H1 (cell line): ENCODE data around the gene MYO16. TPM values are rescaled to one million over a fixed set of nuclear protein-coding genes. Genes with fewer than 3 reads are reported as not detected.

Experiments used
- CTCF ChIA-PET: fragments of 300-600 bp; sonication (Branson Sonifier 250); formaldehyde crosslinking; loops from one replicate; lab custom pipeline; 2021; ENCODE audit not compliant: partially characterized antibody; lab: Charles Lee
- POLR2A ChIA-PET: fragments of 300-600 bp; sonication (Branson Sonifier 250); formaldehyde crosslinking; loops from one replicate; lab custom pipeline; 2021; ENCODE audit warnings: inconsistent platforms; ENCODE audit not compliant: partially characterized antibody; lab: Charles Lee
- DNase-seq, 2 experiments: peaks; one replicate each; pipeline versions ENCODE4 v3.0.0 to v3.0.0-alpha.2; 2010 to 2022; ENCODE audit warnings: low spot score in 2 of 2, low read depth in 1 of 2, mixed read lengths in 1 of 2
- FAIRE-seq: peaks from 2 replicates; lab custom pipeline; 2011; peaks lifted over from hg19 to GRCh38; lab: Jason Lieb, UNC
- H2AFZ ChIP-seq: 2 replicates; pipeline ENCODE4 v1.8.1; 2012; ENCODE audit warnings: low read length, inconsistent platforms
- H2AK5ac ChIP-seq: 2 replicates; pipeline ENCODE4 v1.6.1; 2013; ENCODE audit warnings: low read depth, low read length
- H2BK120ac ChIP-seq: replicated peaks from 2 replicates; pipeline ENCODE3; 2013; ENCODE audit warnings: low read depth, low read length, inconsistent platforms
- H2BK12ac ChIP-seq: 2 replicates; pipeline ENCODE4 v1.6.1; 2013; ENCODE audit warnings: low read depth, low read length
- H2BK15ac ChIP-seq: 2 replicates; pipeline ENCODE4 v1.6.1; 2013; ENCODE audit warnings: low read length
- H2BK20ac ChIP-seq: 2 replicates; pipeline ENCODE4 v1.6.1; 2013; ENCODE audit warnings: low read length
- H2BK5ac ChIP-seq: 2 replicates; pipeline ENCODE4 v1.6.1; 2013; ENCODE audit warnings: low read depth, low read length
- H3K14ac ChIP-seq: 2 replicates; pipeline ENCODE4 v1.6.1; 2013; ENCODE audit warnings: inconsistent platforms; ENCODE audit not compliant: insufficient read length
- H3K18ac ChIP-seq: 2 replicates; pipeline ENCODE4 v1.6.1; 2013; ENCODE audit warnings: low read length; ENCODE audit errors: extremely low read depth
- H3K23ac ChIP-seq: 2 replicates; pipeline ENCODE4 v1.6.1; 2013; ENCODE audit warnings: inconsistent platforms; ENCODE audit not compliant: insufficient read length
- H3K23me2 ChIP-seq: 2 replicates; pipeline ENCODE4 v1.6.1; 2013; ENCODE audit warnings: low read depth, low read length
- H3K27ac ChIP-seq: 2 replicates; pipeline ENCODE4 v1.6.1; 2011; ENCODE audit warnings: low read depth, low read length, inconsistent platforms
- H3K27me3 ChIP-seq, 4 experiments: replicated peaks in 1 of 4; 1 replicate in 1 of 4; 2 replicates in 3 of 4; pipeline versions ENCODE4 v1.6.1 to v1.8.1; 2011 to 2013; ENCODE audit warnings: low read length in 3 of 4, mild to moderate bottlenecking in 3 of 4, inconsistent platforms in 2 of 4, mixed read lengths in 2 of 4, moderate library complexity in 1 of 4; ENCODE audit not compliant: control insufficient read depth in 3 of 4, insufficient read depth in 3 of 4; ENCODE audit errors: extremely low read depth in 1 of 4
- H3K36me3 ChIP-seq, 4 experiments: 2 replicates each; pipeline versions ENCODE4 v1.6.1 to v1.8.1; 2011 to 2013; ENCODE audit warnings: mild to moderate bottlenecking in 4 of 4, low read length in 3 of 4, moderate library complexity in 2 of 4, control low read depth in 1 of 4, inconsistent platforms in 1 of 4; ENCODE audit not compliant: insufficient read depth in 4 of 4, control insufficient read depth in 2 of 4
- H3K4ac ChIP-seq: replicated peaks from 2 replicates; pipeline ENCODE3; 2013; ENCODE audit warnings: low read length, low read depth, mixed read lengths, inconsistent platforms; ENCODE audit not compliant: insufficient read length
- H3K4me1 ChIP-seq, 4 experiments: replicated peaks in 1 of 4; 1 replicate in 1 of 4; 2 replicates in 3 of 4; pipeline versions ENCODE4 v1.6.1 to v1.8.1; 2011 to 2013; ENCODE audit warnings: low read length in 3 of 4, inconsistent platforms in 2 of 4, mixed read lengths in 1 of 4; ENCODE audit not compliant: insufficient read depth in 4 of 4, control insufficient read depth in 3 of 4
- H3K4me2 ChIP-seq, 2 experiments: 2 replicates each; pipeline versions ENCODE4 v1.6.1 to v1.8.1; 2011 to 2013; ENCODE audit warnings: low read depth in 2 of 2, low read length in 2 of 2, control low read depth in 1 of 2, inconsistent platforms in 1 of 2, mild to moderate bottlenecking in 1 of 2; ENCODE audit not compliant: insufficient read depth in 1 of 2
- H3K4me3 ChIP-seq, 4 experiments: fragments of 200-600, 300-600 bp in 1 of 4; sonication (generic), shearing (Covaris generic), sonication (Bioruptor Twin) in 1 of 4; 2 replicates each; pipeline versions ENCODE4 v1.5.1 to v1.8.1; 2011 to 2016; ENCODE audit warnings: low read length in 4 of 4, low read depth in 3 of 4, control low read depth in 2 of 4, inconsistent platforms in 2 of 4, mild to moderate bottlenecking in 2 of 4, mixed read lengths in 1 of 4, moderate library complexity in 1 of 4; ENCODE audit not compliant: insufficient read depth in 2 of 4; ENCODE audit errors: extremely low read depth in 1 of 4
- H3K56ac ChIP-seq: replicated peaks from 2 replicates; pipeline ENCODE3; 2013; ENCODE audit warnings: low read depth, mild to moderate bottlenecking, mixed read lengths, low read length, inconsistent platforms; ENCODE audit not compliant: insufficient read length
- H3K79me1 ChIP-seq: 2 replicates; pipeline ENCODE4 v1.6.1; 2013; ENCODE audit warnings: low read depth, low read length, control low read depth
- H3K79me2 ChIP-seq, 2 experiments: 2 replicates each; pipeline versions ENCODE4 v1.6.1 to v1.8.1; 2012 to 2013; ENCODE audit warnings: low read length in 2 of 2, mild to moderate bottlenecking in 2 of 2, inconsistent platforms in 1 of 2; ENCODE audit not compliant: insufficient read depth in 2 of 2, control insufficient read depth in 1 of 2
- H3K9ac ChIP-seq, 4 experiments: replicated peaks in 1 of 4; 1 replicate in 1 of 4; 2 replicates in 3 of 4; pipeline versions ENCODE4 v1.6.1 to v1.8.1; 2011 to 2013; ENCODE audit warnings: low read depth in 3 of 4, low read length in 3 of 4, control low read depth in 2 of 4, mild to moderate bottlenecking in 2 of 4, moderate library complexity in 2 of 4, inconsistent platforms in 1 of 4; ENCODE audit errors: extremely low read depth in 1 of 4
- H3K9me3 ChIP-seq, 2 experiments: 2 replicates each; pipeline versions ENCODE4 v1.6.1 to v1.8.1; 2012 to 2013; ENCODE audit warnings: mild to moderate bottlenecking in 2 of 2, moderate library complexity in 2 of 2, control low read depth in 1 of 2, inconsistent platforms in 1 of 2, low read depth in 1 of 2, low read length in 1 of 2, mixed read lengths in 1 of 2; ENCODE audit not compliant: insufficient read depth in 2 of 2
- H4K20me1 ChIP-seq, 2 experiments: replicated peaks in 1 of 2; 2 replicates each; pipeline versions ENCODE3 to v1.8.1; 2011 to 2013; ENCODE audit warnings: inconsistent platforms in 2 of 2, low read length in 2 of 2, mild to moderate bottlenecking in 1 of 2; ENCODE audit not compliant: insufficient read depth in 2 of 2, control insufficient read depth in 1 of 2
- H4K5ac ChIP-seq: 2 replicates; pipeline ENCODE4 v1.6.1; 2013; ENCODE audit warnings: low read length, low read depth, mixed read lengths, inconsistent platforms; ENCODE audit not compliant: insufficient read length
- H4K8ac ChIP-seq: 2 replicates; pipeline ENCODE4 v1.8.0; 2013; ENCODE audit warnings: mild to moderate bottlenecking, moderate library complexity, low read length, inconsistent platforms; ENCODE audit not compliant: insufficient read depth; ENCODE audit errors: extremely low read depth
- H4K91ac ChIP-seq: replicated peaks from 2 replicates; pipeline ENCODE3; 2013; ENCODE audit warnings: low read length, mixed read lengths, inconsistent platforms; ENCODE audit not compliant: insufficient read length
- CBX8 ChIP-seq: fragments of 300-800, 300-1000 bp; sonication (generic); IDR thresholded peaks from 2 replicates; pipeline ENCODE4 v1.7.1; 2016; ENCODE audit warnings: low read depth, low read length, borderline replicate concordance
- E2F6 ChIP-seq: IDR thresholded peaks from 2 replicates; pipeline ENCODE4 v1.6.1; 2012; ENCODE audit warnings: inconsistent platforms
- EZH2 ChIP-seq: fragments of 200-600 bp; sonication (generic); IDR thresholded peaks from 2 replicates; pipeline ENCODE4 v1.7.1; 2012; ENCODE audit warnings: low read depth, mild to moderate bottlenecking, moderate library complexity, low read length, inconsistent platforms; ENCODE audit not compliant: severe bottlenecking
- FOSL1 ChIP-seq: IDR thresholded peaks from 2 replicates; pipeline ENCODE4 v1.6.1; 2011; ENCODE audit warnings: mild to moderate bottlenecking, low read depth, low read length, moderate library complexity; ENCODE audit not compliant: insufficient read depth
- GABPA ChIP-seq: IDR thresholded peaks from 2 replicates; pipeline ENCODE4 v1.6.1; 2011; ENCODE audit warnings: mild to moderate bottlenecking, low read length, moderate library complexity, borderline replicate concordance; ENCODE audit not compliant: insufficient read depth
- HDAC2 ChIP-seq, 2 experiments: fragments of 300-600 bp in 1 of 2; sonication (generic) in 1 of 2; IDR thresholded peaks; 2 replicates each; pipeline ENCODE4 v1.6.1; 2011 to 2012; ENCODE audit warnings: low read depth in 2 of 2, low read length in 2 of 2, mild to moderate bottlenecking in 2 of 2, moderate library complexity in 2 of 2, borderline replicate concordance in 1 of 2, inconsistent platforms in 1 of 2
- MAFK ChIP-seq: IDR thresholded peaks from 2 replicates; pipeline ENCODE4 v1.6.1; 2012; ENCODE audit warnings: low read depth, mild to moderate bottlenecking, improper control_type of control experiment, low read length
- RAD21 ChIP-seq, 2 experiments: IDR thresholded peaks in 1 of 2; conservative IDR thresholded peaks in 1 of 2; 2 replicates each; pipeline ENCODE4 v1.6.1; 2011; ENCODE audit warnings: low read depth in 2 of 2, low read length in 2 of 2, improper control_type of control experiment in 1 of 2, inconsistent platforms in 1 of 2, mild to moderate bottlenecking in 1 of 2, moderate library complexity in 1 of 2
- SIN3A ChIP-seq, 2 experiments: IDR thresholded peaks in 1 of 2; conservative IDR thresholded peaks in 1 of 2; 2 replicates each; pipeline ENCODE4 v1.6.1; 2011 to 2012; ENCODE audit warnings: low read length in 2 of 2, improper control_type of control experiment in 1 of 2, low read depth in 1 of 2, mild to moderate bottlenecking in 1 of 2
- TAF1 ChIP-seq: IDR thresholded peaks from 2 replicates; pipeline ENCODE4 v1.6.1; 2011; ENCODE audit warnings: mild to moderate bottlenecking, low read depth, low read length
- USF2 ChIP-seq: IDR thresholded peaks from 2 replicates; pipeline ENCODE4 v1.6.1; 2011; ENCODE audit warnings: low read length, improper control_type of control experiment
- WGBS, 2 experiments: shearing (Covaris generic) in 1 of 2; methylation state at CpG; one replicate each; pipeline versions ENCODE4 v1.1.6 to v1.1.7; 2013 to 2015; ENCODE audit warnings: low lambda C conversion rate in 2 of 2, mixed read lengths in 2 of 2, inconsistent platforms in 1 of 2, low coverage in 1 of 2, missing lambda C conversion rate in 1 of 2; ENCODE audit not compliant: insufficient replicate concordance in 2 of 2, insufficient coverage in 1 of 2, insufficient read length in 1 of 2; ENCODE audit errors: extremely low coverage in 1 of 2, missing lambda C conversion rate in 1 of 2; 5-methylcytosine and 5-hydroxymethylcytosine counted together
- polyA plus RNA-seq, 7 experiments: library from polyadenylated mRNA; depleted of rRNA in 3 of 7; stranded (reverse) in 5 of 7; unstranded in 2 of 7; fragments of >200 nt in 5 of 7; fragments of 200-250 nt in 2 of 7; gene quantifications; 1 replicate in 5 of 7; 2 replicates in 1 of 7; 4 replicates in 1 of 7; pipeline versions ENCODE4 v1.2.1 to v1.2.3, GENCODE V29; 2011 to 2013; ENCODE audit warnings: missing spikeins in 2 of 7, mixed read lengths in 2 of 7
- total RNA-seq: library from RNA; stranded (reverse); fragmentation: NEBNext Ultra II Directional; extraction: Animal tissue kit (Norgen Biotek cat#: 25700); gene quantifications from 2 replicates; pipeline ENCODE4 v1.2.1, GENCODE V29; 2021

Gene MYO16
- total and polyA plus RNA-seq, 2 of the 8 experiments (the other 6 are each of a cell fraction or from before 2014, with no cell fraction given): 0.02 to 0.22 TPM

GRCh38 chr13:109114162-109114561 lies 484.8 kb downstream of the MYO16 start:
- Histone ChIP-seq H3K27ac (no peak overlapping the region), H3K79me2 (no peaks in the 10 kb centered on the region), H2BK12ac (no peak overlapping the region), H3K4ac (no peak overlapping the region), H3K4me3 (no peak overlapping the region), H3K9ac (no peak overlapping the region), H3K18ac (no peak overlapping the region), H4K8ac (no peak overlapping the region), H3K9me3 (no peaks in the 10 kb centered on the region), H3K23ac (no peak overlapping the region), H4K91ac (no peak overlapping the region), H2BK120ac (no peak overlapping the region), H3K4me2 (no peak overlapping the region), H2AFZ (no peak overlapping the region), H3K27me3 (no peaks in the 10 kb centered on the region), H2BK20ac (no peak overlapping the region), H3K56ac (no peak overlapping the region), H3K14ac (no peak overlapping the region), H4K5ac (no peak overlapping the region), H4K20me1 (no peaks in the 10 kb centered on the region), H2AK5ac (no peak overlapping the region), H2BK5ac (no peak overlapping the region), H3K23me2 (no peaks in the 10 kb centered on the region), H3K4me1 (no peaks in the 10 kb centered on the region), H2BK15ac (no peak overlapping the region), H3K36me3 (no peaks in the 10 kb centered on the region), H3K79me1 (no peaks in the 10 kb centered on the region)
- POLR2A ChIA-PET: no interaction called here
- DNase-seq (no peak), FAIRE-seq (no peak)
- WGBS, 2 experiments: 91% methylated on average over 5 of the region's 5 CpGs; no CpG with 5 or more reads in 1 of the 2 experiments
- CTCF ChIA-PET: interaction anchor here (0.8 to 1.0 kb wide), 5 partner anchors 15 to 162 kb away, joined by 3 to 5 read pairs (median 3); no protein-coding TSS in a partner anchor
- TF ChIP-seq RAD21 (IDR thresholded peaks at IDR 0.05 in 1 of 2, conservative IDR thresholded peaks at IDR 0.05 in 1 of 2; ENCODE audit: low read depth in 2 of 2, low read length in 2 of 2) (no peak), TAF1 (no peak), GABPA (no peak), FOSL1 (no peak), MAFK (no peak), SIN3A (conservative IDR thresholded peaks at IDR 0.05 in 1 of 2, IDR thresholded peaks at IDR 0.05 in 1 of 2; ENCODE audit: low read depth in 1 of 2, low read length in 2 of 2) (no peak), USF2 (no peak), E2F6 (no peak), EZH2 (no peak), HDAC2 (IDR thresholded peaks at IDR 0.05; ENCODE audit: borderline replicate concordance in 1 of 2, low read depth in 2 of 2, low read length in 2 of 2) (no peak), CBX8 (no peak)
